Measurements from ENCODE around the gene PSMD6. TPM values are rescaled to one million over a fixed set of nuclear protein-coding genes. Genes with fewer than 3 reads are reported as not detected.

The PSMD6 gene
- total and polyA plus RNA-seq, 10 of the 15 experiments (the other 5 are each of a cell fraction or from before 2014, with no cell fraction given) = 68.7 to 199 (median 106) TPM

- TF ChIP-seq USF2 (IDR thresholded peaks at IDR 0.05; ENCODE audit: borderline replicate concordance, low read depth, low read length) = no peak
- no peak for TF ChIP-seq TCF3 (IDR thresholded peaks at IDR 0.05; ENCODE audit: borderline replicate concordance, insufficient read depth, low read depth, low read length)
- TF ChIP-seq, protein P1, sequence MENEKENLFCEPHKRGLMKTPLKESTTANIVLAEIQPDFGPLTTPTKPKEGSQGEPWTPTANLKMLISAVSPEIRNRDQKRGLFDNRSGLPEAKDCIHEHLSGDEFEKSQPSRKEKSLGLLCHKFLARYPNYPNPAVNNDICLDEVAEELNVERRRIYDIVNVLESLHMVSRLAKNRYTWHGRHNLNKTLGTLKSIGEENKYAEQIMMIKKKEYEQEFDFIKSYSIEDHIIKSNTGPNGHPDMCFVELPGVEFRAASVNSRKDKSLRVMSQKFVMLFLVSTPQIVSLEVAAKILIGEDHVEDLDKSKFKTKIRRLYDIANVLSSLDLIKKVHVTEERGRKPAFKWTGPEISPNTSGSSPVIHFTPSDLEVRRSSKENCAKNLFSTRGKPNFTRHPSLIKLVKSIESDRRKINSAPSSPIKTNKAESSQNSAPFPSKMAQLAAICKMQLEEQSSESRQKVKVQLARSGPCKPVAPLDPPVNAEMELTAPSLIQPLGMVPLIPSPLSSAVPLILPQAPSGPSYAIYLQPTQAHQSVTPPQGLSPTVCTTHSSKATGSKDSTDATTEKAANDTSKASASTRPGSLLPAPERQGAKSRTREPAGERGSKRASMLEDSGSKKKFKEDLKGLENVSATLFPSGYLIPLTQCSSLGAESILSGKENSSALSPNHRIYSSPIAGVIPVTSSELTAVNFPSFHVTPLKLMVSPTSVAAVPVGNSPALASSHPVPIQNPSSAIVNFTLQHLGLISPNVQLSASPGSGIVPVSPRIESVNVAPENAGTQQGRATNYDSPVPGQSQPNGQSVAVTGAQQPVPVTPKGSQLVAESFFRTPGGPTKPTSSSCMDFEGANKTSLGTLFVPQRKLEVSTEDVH (IDR thresholded peaks at IDR 0.05; ENCODE audit: low read depth, partially characterized antibody) = no peak
- TF ChIP-seq, protein P2, sequence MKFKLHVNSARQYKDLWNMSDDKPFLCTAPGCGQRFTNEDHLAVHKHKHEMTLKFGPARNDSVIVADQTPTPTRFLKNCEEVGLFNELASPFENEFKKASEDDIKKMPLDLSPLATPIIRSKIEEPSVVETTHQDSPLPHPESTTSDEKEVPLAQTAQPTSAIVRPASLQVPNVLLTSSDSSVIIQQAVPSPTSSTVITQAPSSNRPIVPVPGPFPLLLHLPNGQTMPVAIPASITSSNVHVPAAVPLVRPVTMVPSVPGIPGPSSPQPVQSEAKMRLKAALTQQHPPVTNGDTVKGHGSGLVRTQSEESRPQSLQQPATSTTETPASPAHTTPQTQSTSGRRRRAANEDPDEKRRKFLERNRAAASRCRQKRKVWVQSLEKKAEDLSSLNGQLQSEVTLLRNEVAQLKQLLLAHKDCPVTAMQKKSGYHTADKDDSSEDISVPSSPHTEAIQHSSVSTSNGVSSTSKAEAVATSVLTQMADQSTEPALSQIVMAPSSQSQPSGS (IDR thresholded peaks at IDR 0.05; ENCODE audit: low read length) = no peak
- no peak for TF ChIP-seq TAF1 (IDR thresholded peaks at IDR 0.05; ENCODE audit: borderline replicate concordance, low read depth, low read length)
- TF ChIP-seq, protein P3, sequence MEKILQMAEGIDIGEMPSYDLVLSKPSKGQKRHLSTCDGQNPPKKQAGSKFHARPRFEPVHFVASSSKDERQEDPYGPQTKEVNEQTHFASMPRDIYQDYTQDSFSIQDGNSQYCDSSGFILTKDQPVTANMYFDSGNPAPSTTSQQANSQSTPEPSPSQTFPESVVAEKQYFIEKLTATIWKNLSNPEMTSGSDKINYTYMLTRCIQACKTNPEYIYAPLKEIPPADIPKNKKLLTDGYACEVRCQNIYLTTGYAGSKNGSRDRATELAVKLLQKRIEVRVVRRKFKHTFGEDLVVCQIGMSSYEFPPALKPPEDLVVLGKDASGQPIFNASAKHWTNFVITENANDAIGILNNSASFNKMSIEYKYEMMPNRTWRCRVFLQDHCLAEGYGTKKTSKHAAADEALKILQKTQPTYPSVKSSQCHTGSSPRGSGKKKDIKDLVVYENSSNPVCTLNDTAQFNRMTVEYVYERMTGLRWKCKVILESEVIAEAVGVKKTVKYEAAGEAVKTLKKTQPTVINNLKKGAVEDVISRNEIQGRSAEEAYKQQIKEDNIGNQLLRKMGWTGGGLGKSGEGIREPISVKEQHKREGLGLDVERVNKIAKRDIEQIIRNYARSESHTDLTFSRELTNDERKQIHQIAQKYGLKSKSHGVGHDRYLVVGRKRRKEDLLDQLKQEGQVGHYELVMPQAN (conservative IDR thresholded peaks at IDR 0.05) = no peak
- no peak for TF ChIP-seq SUPT20H (IDR thresholded peaks at IDR 0.05; ENCODE audit: borderline replicate concordance, control insufficient read depth, low read depth, low read length)
- Histone ChIP-seq H3K27me3 (replicated peaks in 1 of 2; ENCODE audit: control insufficient read depth in 2 of 2, insufficient read depth in 2 of 2, low read length in 1 of 2) (no peaks in the 10 kb centered on the region), H3K9me3 (replicated peaks; ENCODE audit: control insufficient read depth, insufficient read depth, low read length) (no peaks in the 10 kb centered on the region), H3K4me2 (ENCODE audit: control insufficient read depth, insufficient read depth) (no peak overlapping the region), H3K36me3 (ENCODE audit: control insufficient read depth in 2 of 2, insufficient read depth in 2 of 2, low read length in 1 of 2) (peaks cover 10 to 18% of the 10 kb centered on the region in 2 experiments), H2AFZ (ENCODE audit: control insufficient read depth, low read depth, low read length) (no peak overlapping the region), H3K4me3 (no peak overlapping the region), H3K79me2 (ENCODE audit: control insufficient read depth, insufficient read depth, low read length) (peaks cover 10% of the 10 kb centered on the region), H3K9ac (ENCODE audit: control insufficient read depth, insufficient read depth, low read length) (no peak overlapping the region), H4K20me1 (ENCODE audit: control insufficient read depth, insufficient read depth) (no peaks in the 10 kb centered on the region), H3K27ac (ENCODE audit: control insufficient read depth, insufficient read depth) (no peak overlapping the region), H3K4me1 (ENCODE audit: control insufficient read depth, insufficient read depth, low read length) (peaks cover 5% of the 10 kb centered on the region; the same call in 1 of the 2 replicates)
- FAIRE-seq (no peak), DNase-seq (ENCODE audit: low read depth, low spot score) (no peak), ATAC-seq (no peak)
- intact Hi-C loops (cut with micrococcal nuclease; ENCODE audit: unreplicated experiment) (no loop called here), in situ Hi-C loops (cut with MboI) (no loop called here)
- 94% methylated on average over 3 of the region's 3 CpGs for WGBS (ENCODE audit: insufficient coverage, insufficient replicate concordance, low lambda C conversion rate, missing lambda C conversion rate)
- BruUV-seq (replicated peaks) = no TSS peak
- ChIA-PET POLR2A (no interaction called here), CTCF (interaction anchor here (0.7 to 5.8 kb wide), 6 partner anchors 8 to 45 kb away, joined by 3 to 58 read pairs (median 4); no protein-coding TSS in a partner anchor), RAD21 (ENCODE audit: unreplicated experiment) (interaction anchor here (0.9 to 1.1 kb wide), 2 partner anchors 10 to 18 kb away, joined by 3 to 4 read pairs; no protein-coding TSS in a partner anchor), SMC1A (ENCODE audit: uncharacterized antibody, unreplicated experiment) (interaction anchor here (0.6 to 4.0 kb wide), 7 partner anchors 9 to 574 kb away, joined by 3 to 15 read pairs (median 3); no protein-coding TSS in a partner anchor)
Measured at GRCh38 chr3:63975723-63976122, 47.6 kb downstream of the PSMD6 start.
